Stimulated activated CD4-positive, alpha-beta T cell treated with anti-CD3 and anti-CD28 coated beads, Interleukin-4, amount 100 ng/mL, for 1 hour (primary cell): ENCODE data around the gene FMO2.

Experiments
- DNase-seq: peaks from one replicate; pipeline ENCODE4 v3.0.0-alpha.2; 2020

Gene FMO2

DNA sequence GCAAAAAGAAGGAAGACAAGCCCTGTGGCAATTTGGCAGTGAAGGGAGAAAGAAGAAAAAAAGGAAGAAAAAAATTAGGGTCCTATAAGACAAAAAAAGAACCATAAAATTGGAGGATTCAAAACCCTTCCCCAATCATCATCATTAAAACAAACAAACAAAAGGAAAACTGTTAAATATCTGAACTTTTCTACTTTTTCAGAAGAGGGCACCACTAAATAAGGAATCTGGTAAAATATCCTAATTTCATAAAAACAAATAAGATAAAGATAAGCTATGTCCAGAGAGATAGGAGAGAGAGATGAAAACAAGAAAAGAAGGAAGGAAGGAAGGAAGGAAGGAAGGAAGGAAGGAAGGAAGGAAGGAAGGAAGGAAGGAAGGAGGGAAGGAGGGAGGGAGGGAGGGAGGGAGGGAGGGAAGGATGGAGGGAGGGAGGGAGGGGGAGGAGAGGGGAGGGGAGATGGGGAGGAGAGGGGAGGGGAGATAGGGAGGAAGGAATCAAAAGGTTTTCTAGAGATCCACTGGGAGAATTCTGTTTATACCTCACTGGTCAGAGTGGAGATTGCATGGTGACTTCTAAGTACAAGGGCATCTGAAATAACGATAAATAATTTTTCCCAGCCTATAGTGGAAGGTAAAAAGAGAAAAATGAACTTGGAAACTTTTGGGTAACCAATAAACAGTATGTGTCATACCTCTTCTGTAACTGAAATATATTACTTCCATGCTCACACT, 10.4 kb upstream of the FMO2 start:
- DNase-seq: no peak

DNA sequence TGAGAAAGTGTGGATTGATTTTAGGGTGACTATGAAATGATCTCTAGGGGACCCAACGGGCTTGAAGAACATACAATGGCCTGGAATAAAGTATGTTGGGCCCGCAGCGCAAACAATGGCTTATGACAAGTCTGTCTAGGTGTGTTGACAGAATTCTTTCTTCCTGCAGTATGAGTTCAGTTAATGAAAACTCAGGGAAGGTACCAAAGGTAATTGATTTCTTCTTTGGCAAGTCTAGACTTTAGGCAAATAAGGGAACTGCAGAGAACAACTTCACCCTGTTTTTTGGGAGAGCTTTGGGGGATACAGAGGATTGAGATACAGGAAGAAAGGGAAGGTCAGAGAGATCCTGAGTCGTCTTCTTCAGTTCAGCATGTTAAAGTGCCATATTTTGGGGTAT, 7.8 kb upstream of the FMO2 start:
- DNase-seq: no peak

DNA sequence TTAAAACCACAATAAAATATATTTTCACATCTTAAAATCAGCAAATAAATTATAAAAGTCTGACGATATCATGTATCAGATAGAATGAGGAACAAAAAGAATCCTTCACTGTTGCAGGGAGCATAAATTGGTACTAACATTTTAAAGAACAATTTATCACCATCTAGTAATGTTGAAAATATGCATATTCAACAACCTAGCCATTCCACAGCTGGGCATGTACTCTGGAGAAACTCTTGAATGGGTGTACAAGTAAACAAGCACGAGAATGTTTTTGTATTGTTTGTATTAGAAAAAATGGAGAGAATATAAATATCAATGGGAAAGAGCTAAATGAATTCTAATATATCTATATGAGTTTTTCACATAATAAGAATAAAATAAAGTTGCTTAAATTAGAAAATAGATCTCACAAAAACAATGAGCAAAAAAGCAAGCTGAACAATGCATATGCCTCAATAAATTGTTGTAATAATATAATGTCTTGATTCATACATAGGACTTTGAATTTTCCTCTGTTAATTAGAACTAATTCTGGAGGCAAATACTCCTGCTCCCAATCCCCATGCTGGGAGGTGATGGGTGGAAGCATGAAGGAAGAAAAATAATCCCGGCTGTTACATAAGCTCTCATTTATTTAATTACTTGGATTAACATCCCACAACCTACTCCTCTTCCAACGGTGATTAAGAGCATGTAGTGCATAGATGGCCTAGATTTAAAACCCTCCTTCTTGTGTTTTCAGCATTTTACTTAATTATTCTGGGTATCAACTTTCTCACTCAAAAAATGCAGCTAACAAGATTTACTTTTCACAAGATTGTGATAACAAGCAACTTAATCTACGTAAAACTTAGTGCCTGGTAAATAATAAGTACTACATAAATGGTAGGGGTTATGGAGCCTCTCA, 5.5 kb upstream of the FMO2 start:
- DNase-seq: no peak

DNA sequence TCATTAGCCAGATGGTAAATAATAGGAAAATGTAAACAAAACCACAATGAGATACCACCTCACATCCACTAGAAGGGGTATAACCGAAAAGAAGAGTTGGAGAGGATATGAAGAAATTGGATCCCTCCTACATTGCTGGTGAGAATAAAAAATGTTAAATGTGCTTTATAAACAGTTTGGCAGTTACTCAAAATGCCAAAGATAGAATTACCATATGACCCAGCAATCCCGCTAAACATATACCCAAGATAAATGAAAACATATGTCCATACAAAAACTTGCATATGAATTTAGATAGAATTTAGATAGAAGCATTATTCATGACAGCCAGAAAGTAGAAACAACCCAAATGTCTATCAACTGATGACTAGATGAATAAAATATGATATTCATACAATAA, 4.4 kb upstream of the FMO2 start:
- DNase-seq: no peak

DNA sequence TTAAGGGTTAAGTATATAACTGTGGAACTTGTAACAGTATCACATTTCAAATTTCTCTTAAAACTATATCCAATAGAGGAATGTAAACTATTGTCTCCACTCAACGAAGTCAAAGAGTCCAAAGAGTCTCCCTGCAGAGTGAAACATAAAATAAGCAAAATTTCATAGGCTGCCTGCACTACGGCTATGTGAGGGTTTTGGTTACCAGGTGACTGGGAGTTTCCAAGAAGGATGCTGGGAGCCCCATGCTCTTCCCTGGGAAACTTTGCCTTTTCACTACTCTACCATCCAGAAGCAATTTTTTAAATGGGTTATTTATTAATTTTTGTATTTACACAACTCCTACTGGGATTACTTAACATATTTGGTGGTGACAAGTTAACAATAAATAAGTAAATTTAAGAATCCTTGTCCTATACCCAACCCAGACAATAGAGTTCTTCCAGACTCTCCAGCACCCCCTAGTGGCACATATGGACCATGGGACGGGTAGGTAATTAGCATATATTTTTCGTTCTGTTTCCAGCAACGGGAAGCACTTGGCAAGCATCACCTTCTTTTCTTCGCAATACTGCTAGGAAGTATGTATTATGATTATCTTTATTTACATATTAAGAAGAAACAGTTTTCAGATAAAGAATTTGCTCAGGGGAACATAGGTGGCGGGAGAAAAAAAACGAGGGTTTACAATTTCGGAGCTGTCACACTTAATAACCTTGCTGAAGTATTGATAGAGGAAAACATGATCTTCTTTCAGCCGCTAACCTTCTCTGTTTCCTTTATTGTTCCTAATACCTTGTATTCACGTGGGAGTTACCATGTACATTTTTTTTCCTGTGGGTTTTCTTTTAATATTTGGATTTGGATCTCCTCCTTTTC, 3.5 kb downstream of the FMO2 start:
- DNase-seq: peak; percentile 16

DNA sequence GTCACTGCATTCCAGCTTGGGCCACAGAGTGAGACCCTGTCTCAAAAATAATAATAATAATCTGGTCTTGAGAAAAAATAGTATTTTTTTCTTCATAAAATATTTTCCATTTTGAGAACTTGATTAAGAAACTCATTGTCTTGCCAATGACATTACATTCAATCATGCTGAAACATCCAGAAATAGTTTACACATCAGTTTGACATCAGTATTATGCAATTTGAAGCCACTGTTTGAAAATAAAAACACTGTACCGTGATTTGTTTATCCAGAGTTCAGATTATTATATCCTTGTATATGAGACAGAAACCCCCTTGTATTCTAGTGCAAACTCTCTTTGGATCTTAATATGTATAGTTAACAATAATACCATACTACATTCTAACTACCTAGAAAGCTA, 6.9 kb downstream of the FMO2 start:
- DNase-seq: no peak

DNA sequence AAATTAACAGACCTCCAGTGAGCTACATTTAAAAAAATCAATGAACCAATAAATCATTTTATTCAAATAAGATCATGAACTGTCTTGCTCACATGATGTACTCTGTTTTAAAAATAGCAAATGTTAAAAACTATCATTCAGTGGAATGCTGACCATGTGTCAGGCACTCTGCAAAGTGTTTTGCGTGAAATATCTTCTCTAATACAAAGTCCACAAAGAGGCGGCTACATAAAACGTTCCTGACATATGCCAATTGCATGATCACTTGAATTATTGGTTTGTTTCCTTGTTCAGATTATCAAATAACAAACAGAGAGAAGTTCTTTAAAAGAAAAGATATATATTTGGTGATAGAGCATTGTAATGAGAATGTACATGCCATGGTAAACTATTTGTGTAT, 10.7 kb downstream of the FMO2 start:
- no peak for DNase-seq

DNA sequence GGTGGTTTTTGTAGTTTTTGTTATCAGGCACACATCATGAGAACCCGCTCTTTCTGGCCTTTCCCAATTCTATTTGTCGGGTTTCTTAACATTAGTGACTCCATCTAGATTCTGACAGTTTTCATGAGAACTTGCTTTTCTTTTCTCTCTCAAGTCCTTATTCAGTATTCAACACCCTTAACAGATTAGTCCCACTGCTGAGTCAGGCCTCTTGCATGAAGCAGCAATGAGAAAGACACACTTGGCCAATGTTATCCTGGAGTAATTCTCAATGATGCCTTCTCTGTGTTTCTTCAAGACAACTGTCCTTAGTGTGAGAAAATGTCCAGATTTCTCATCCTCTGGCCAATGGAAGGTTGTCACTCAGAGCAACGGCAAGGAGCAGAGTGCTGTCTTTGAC, 11.3 kb downstream of the FMO2 start:
- no peak for DNase-seq

DNA sequence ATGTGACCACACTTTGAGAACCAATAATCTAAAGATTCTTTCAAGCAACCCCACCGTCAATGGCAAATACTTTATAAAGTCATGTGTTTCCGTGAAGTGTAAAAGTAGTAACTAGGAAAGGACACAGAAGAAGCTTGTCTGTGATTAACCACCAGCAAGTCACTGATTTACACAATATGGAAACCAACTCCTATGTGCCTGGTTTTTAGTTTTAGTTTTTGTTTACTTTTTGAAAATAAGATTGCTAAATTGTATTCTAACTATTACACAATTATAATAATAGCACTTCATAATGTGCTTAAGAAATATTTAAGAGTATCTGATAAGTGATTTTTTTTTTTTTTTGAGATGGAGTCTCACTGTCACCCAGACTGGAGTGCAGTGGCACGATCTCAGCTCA, 13.0 kb downstream of the FMO2 start:
- DNase-seq: no peak

DNA sequence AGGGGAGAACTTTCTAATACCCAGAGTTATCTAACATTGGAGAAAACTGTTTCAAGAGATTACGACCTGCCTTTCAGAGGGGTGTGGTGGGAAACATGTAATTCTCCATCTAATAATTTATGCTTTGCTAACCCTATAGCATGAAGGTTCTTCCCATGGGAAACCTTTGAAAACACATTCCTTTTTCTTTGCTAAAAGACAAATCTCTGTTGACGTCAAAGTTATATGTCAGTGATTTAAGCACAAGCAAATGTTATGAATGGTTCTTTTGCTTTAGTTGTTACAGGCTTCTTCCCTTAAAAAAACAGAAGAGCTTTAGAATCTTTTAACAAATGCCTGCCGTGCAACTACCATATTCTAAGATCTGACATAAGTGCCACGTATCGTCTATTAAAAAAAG, 19.2 kb downstream of the FMO2 start:
- no peak for DNase-seq

DNA sequence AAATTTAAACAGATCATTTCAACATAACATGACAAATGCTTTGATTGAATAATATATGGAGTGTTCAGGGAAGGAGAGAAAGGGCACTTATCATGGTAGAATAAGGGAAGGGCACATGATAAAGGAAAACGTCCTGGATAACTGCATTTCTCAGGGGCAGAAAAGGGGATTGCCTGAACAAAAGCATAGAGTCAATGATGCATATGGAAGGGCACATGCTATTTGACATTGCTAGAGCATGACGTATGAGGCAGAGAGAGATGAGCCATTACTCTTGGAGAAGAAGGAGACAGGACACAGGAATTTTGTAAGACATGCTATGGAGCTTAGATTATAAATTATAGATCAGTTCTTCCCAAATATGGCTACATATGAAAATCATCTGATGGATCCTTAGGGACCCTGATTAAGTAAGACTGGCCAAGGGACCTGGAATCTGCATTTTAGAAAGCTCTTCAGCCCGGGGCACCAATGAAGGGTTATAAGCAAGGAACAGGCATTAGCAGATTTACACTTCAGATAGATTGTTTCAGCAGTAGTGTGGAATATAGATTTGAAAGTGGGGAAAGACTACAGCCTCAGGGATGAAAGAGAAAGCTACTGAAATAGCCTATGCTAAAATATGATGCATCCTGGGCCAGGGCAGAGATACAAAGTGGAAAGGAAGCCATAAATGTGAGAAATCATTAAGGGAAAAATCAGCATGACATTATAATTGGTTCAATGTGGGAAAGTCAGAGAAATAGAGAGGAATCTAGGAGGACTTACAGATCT, 21.3 kb downstream of the FMO2 start:
- no peak for DNase-seq

DNA sequence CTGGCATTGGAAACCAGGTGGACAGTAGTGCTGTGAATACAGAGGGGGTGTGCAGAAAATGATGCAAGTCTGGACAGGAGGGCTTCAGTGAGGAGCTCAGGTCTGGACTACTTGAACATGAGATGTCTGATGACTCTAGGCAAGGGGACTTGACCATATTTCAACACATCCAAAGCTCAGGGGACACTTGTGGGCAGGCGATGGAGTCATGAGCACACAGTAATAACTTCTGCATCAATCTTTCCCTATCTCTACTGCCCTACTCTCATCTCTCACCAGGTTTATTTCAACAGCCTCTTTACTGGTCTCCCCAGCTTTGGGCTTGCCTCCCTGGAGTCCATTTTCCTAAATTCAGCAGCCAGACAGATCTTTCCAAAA, 21.9 kb downstream of the FMO2 start:
- no peak for DNase-seq

DNA sequence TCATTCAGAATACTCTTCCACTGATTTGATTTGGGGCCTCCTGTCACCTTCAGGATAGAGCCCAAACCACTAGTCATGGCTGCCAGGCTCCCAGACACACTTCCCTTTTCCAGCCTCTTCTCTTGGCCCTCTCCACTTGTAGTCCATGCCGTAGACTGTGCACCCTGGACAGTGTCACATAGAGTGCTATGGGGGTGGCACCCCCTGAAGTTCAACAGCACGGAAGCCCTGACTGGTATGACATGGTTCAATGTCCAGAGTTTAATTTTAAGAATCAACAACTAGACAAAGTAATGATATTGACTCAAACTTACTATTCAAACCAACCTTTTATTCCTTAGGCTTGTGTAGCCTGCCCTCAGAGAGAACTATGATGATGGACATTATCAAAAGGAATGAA, 22.3 kb downstream of the FMO2 start:
- DNase-seq: no peak

DNA sequence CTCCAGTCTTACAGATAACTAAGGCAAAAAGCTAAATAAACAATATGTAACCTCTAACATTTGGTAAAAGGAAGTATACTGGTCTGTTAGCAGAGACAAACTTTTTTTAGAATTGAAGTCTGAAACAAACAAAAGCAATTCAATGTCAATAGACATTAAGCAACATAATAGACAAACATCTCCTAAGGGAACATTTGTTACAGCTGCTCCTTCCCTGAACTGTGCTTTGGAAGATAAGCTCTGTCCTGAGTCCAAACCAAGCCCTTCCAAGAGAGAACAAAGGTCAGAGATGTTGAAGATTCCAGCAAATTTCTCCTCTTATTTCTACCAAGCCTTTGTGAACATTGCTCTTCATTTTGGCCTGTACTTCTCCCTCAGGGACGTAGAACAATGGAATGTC, 25.3 kb downstream of the FMO2 start:
- no peak for DNase-seq

DNA sequence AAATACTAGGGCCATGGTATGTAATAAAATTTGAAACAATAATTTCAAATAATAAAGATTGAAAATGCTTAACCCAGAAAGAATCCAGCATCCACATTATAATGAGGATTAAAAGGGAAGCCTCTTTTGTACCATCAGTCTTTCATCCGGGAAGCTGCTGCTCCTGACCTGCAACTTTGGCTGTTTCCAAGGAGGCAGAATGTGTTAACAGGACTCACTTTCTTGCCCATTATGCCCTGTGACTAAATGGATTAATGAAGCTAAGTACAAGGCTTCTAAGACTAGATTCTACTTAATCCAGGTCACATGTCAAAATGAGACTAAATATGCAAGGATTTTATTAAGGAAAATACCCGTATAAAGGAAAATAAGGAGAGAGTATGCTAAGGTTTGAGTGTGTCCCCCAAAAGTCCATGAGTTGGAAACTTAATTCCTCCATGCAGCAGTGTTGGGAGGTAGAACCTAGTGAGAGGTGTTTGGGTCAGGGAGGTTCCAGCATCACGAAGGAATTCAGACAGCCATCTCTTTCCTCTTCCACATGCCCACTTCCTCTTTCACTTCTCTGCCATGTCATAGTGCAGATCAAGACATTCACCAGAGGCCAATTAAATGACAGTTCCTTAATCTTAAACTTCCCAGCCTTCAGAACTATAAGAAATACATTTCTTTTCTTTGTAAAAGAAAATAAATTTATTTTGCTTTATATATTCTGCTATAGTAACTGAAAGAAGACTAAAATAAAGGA, 27.7 kb downstream of the FMO2 start:
- no peak for DNase-seq

DNA sequence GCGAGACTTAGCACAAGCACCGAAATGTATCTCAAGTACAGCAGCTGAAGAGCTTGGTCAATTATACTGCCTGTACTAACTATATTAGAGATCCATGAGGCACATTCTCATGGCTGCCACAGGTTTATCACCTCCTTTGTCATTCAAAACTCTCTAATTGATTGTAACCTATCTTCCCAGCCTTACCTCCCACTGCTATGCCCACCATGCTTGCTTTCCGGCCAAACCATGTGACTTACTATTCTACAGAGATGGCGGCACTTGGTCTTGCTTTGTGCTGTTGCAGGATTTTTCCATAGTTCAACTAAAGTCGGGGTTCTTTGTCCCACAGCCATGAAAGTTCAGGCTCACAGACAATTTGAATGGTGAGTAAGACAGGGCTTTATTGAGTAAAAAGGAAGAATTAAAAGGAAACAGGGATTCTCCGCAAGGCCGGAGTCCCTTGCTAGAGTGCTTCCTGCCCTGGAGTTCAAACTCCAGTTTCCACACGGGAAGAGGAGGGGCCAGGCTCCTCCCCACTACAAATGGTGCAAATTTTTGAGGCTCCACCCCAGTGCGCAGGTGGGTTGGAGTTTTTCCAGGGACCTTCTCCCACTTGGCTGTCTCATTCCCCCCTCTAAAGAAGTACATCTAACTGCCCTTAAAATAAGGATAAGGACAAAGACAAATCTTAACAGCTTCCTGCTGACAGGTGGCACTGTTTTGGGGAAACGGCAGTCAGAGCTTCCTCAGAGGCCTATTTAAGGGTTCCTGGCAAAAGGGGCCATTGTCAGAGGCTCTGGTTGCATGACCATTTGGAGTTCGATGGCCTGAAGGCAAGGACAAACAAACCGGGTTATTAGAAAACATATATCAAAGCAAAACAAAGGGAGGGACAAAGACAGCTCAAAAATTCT, 28.7 kb downstream of the FMO2 start:
- no peak for DNase-seq

DNA sequence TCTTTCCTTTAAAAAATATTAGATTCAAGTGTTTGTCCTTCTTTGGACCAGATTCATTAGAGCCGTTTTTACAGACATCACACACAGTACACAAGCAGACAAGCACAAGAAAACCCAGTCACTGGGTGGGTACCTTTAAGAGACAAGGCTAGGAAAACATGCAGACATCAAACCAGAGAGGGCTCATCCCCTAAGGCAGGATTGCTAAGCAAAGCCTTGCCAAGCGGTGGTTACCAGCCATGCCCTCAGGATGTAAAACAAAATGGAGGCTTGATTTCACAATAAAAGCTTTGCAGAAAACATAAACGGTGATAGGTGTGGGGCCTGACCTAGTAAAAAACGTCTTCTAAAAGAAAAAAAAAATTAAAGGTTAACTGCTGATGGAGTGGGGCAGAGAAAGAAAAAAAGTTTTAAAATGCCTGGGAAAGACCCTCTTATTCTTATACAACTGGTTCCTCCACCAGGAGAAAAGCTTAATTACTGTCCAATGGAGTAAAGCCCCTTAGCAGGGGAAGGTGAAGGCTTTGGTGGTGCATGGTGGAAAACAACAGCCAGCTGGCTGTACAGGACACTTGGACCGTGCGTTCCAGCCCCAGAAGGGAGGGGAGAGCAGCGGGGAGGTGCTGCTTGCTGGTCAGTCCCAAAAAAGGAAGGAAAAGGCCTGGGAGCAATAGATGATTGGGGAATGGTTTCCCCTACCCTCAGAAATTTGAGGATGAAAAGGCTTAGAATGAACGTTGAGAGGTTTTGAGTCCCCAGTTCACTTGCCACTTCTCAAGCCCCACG, 32.8 kb downstream of the FMO2 start:
- no peak for DNase-seq

DNA sequence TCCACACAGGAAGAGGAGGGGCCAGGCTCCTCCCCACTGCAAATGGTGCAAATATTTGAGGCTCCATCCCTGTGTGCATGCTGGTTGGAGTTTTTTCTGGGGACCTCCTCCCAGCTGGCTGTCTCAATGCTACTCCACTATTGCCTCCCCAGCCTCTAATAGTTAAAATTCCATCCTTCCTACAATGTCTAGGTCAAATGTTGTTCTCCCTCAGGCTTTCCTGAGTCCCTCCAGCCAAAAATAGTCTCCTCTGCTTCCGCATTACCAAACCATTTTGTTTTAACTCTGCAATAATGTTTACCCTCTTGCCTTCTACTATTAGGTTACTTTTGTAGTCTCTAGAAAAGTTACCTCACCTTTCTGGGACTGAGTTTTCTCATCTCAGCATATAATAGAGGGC, 33.6 kb downstream of the FMO2 start:
- DNase-seq: no peak

DNA sequence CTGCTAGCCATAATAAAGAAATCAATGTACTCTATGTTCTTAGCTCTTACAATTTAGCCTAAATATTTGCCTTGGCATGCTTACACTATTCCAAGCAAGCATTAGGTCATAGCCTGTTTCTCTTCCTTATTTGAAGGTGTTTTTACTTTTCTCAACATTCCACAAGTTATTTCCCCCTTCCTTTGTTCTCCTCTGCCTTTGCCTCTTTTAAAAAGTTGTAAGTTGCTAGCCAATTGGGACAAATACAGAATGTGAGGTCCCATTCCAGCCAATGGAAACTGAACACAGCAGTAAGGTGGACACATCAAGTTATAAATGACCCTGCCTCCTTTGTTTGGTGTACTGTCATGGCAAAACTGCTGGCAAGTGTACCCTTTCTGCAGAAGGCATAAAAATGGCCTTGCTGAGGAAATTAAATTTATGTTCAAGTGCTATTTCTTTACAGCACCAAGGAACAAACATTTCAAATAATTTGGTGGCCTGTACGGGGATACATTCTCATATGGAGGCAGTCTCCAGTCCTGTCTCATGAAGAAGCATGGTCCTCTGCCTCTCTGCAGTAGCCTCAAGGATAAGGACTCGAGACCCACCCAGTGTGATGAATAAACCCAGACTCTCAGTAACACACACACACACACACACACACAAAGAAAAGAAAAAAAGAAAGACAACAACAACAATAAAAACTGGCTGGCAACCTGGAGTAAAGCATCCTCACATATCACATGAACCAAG, 34.4 kb downstream of the FMO2 start:
- DNase-seq: no peak
